ENCODE measurements around the gene UTP14A.

GRCh38 chrX:129934461-129934860 lies 28.5 kb downstream of the UTP14A start:
- TF ChIP-seq POLR2A (IDR thresholded peaks at IDR 0.05; ENCODE audit: low read length) (no peak), GATA1 (IDR thresholded peaks at IDR 0.05; ENCODE audit: low read depth, low read length) (no peak)

Data from erythroblast (primary cell).